H9 (cell line): ENCODE data around the gene TMPRSS3. TPM values are rescaled to one million over a fixed set of nuclear protein-coding genes. Genes with fewer than 3 reads are reported as not detected.

Experiments
- DNase-seq: peaks from one replicate; pipeline ENCODE4 v3.0.0-alpha.2; 2017
- H2AFZ ChIP-seq: one replicate; pipeline ENCODE4 v1.6.1; 2013; ENCODE audit warnings: mild to moderate bottlenecking, low read length, control low read depth, moderate library complexity
- H2AK5ac ChIP-seq: 2 replicates; pipeline ENCODE4 v1.6.1; 2013; ENCODE audit warnings: low read length, control low read depth, mixed read lengths; ENCODE audit not compliant: insufficient read length
- H2BK120ac ChIP-seq: one replicate; pipeline ENCODE4 v1.6.1; 2013; ENCODE audit warnings: low read depth, mild to moderate bottlenecking, low read length, control low read depth, inconsistent platforms; ENCODE audit not compliant: poor library complexity, severe bottlenecking
- H2BK12ac ChIP-seq: 2 replicates; pipeline ENCODE4 v1.6.1; 2013; ENCODE audit warnings: low read length, control low read depth, mixed read lengths, low read depth; ENCODE audit not compliant: insufficient read length
- H2BK15ac ChIP-seq: 2 replicates; pipeline ENCODE4 v1.6.1; 2013; ENCODE audit warnings: low read depth, low read length, control low read depth
- H2BK20ac ChIP-seq: one replicate; pipeline ENCODE4 v1.6.1; 2013; ENCODE audit warnings: low read depth, mild to moderate bottlenecking, low read length, control low read depth, inconsistent platforms; ENCODE audit not compliant: poor library complexity, severe bottlenecking
- H2BK5ac ChIP-seq: 2 replicates; pipeline ENCODE4 v1.6.1; 2013; ENCODE audit warnings: low read length, control low read depth, mixed read lengths; ENCODE audit not compliant: insufficient read length
- H3K14ac ChIP-seq: 2 replicates; pipeline ENCODE4 v1.6.1; 2013; ENCODE audit warnings: low read length, control low read depth; ENCODE audit not compliant: insufficient read depth
- H3K18ac ChIP-seq: 2 replicates; pipeline ENCODE4 v1.6.1; 2013; ENCODE audit warnings: low read depth, mild to moderate bottlenecking, mixed read lengths, low read length, control low read depth; ENCODE audit not compliant: insufficient read length
- H3K23ac ChIP-seq: 2 replicates; pipeline ENCODE4 v1.6.1; 2013; ENCODE audit warnings: low read length, control low read depth, mixed read lengths, low read depth; ENCODE audit not compliant: insufficient read length
- H3K23me2 ChIP-seq: 2 replicates; pipeline ENCODE4 v1.6.1; 2013; ENCODE audit warnings: low read depth, mild to moderate bottlenecking, mixed read lengths, low read length, control low read depth; ENCODE audit not compliant: insufficient read length, poor library complexity, severe bottlenecking
- H3K27ac ChIP-seq: 2 replicates; pipeline ENCODE4 v1.5.1; 2013; ENCODE audit warnings: low read length, control low read depth, mixed read lengths, low read depth; ENCODE audit not compliant: insufficient read length
- H3K27me3 ChIP-seq: 2 replicates; pipeline ENCODE4 v1.6.1; 2013; ENCODE audit warnings: low read length, control low read depth, inconsistent platforms; ENCODE audit not compliant: insufficient read depth
- H3K4ac ChIP-seq: 2 replicates; pipeline ENCODE4 v1.6.1; 2013; ENCODE audit warnings: low read depth, mild to moderate bottlenecking, control low read depth, inconsistent platforms, low read length, moderate library complexity
- H3K4me1 ChIP-seq: 2 replicates; pipeline ENCODE4 v1.6.1; 2013; ENCODE audit warnings: low read length, control low read depth, inconsistent platforms; ENCODE audit not compliant: insufficient read depth
- H3K4me2 ChIP-seq: 2 replicates; pipeline ENCODE4 v1.6.1; 2013; ENCODE audit warnings: low read length, control low read depth, mixed read lengths; ENCODE audit not compliant: insufficient read length, insufficient read depth
- H3K56ac ChIP-seq: 2 replicates; pipeline ENCODE4 v1.6.1; 2013; ENCODE audit warnings: low read depth, mild to moderate bottlenecking, mixed read lengths, low read length, control low read depth; ENCODE audit not compliant: insufficient read length
- H3K79me1 ChIP-seq: 2 replicates; pipeline ENCODE4 v1.6.1; 2013; ENCODE audit warnings: low read depth, mild to moderate bottlenecking, moderate library complexity, low read length, control low read depth, inconsistent platforms; ENCODE audit not compliant: insufficient read depth, poor library complexity, severe bottlenecking
- H3K79me2 ChIP-seq: 2 replicates; pipeline ENCODE4 v1.6.1; 2013; ENCODE audit warnings: low read length, control low read depth, inconsistent platforms; ENCODE audit not compliant: insufficient read depth
- H3K9ac ChIP-seq: 2 replicates; pipeline ENCODE4 v1.6.1; 2013; ENCODE audit warnings: low read length, control low read depth, mixed read lengths; ENCODE audit not compliant: insufficient read length; ENCODE audit errors: extremely low read depth
- H3K9me3 ChIP-seq: one replicate; pipeline ENCODE4 v1.6.1; 2013; ENCODE audit warnings: low read depth, low read length, inconsistent platforms; ENCODE audit not compliant: control insufficient read depth
- H3T11ph ChIP-seq: one replicate; pipeline ENCODE4 v1.6.1; 2013; ENCODE audit warnings: mild to moderate bottlenecking, low read length, control low read depth, inconsistent platforms
- H4K20me1 ChIP-seq: one replicate; pipeline ENCODE4 v1.6.1; 2013; ENCODE audit not compliant: control insufficient read depth, insufficient read length, insufficient read depth
- H4K5ac ChIP-seq: 2 replicates; pipeline ENCODE4 v1.6.1; 2013; ENCODE audit warnings: low read depth, mild to moderate bottlenecking, mixed read lengths, low read length, control low read depth; ENCODE audit not compliant: insufficient read length
- H4K8ac ChIP-seq: replicated peaks from 2 replicates; pipeline ENCODE4 v1.6.1; 2013; ENCODE audit warnings: low read length, control low read depth, mixed read lengths, low read depth; ENCODE audit not compliant: insufficient read length
- H4K91ac ChIP-seq: 2 replicates; pipeline ENCODE4 v1.6.1; 2013; ENCODE audit warnings: low read depth, mild to moderate bottlenecking, moderate library complexity, mixed read lengths, low read length, control low read depth; ENCODE audit not compliant: insufficient read length
- H3K27ac Mint-ChIP-seq, 3 experiments: 2 replicates in 2 of 3; 3 replicates in 1 of 3; pipeline ENCODE4 v1.8.0; 2020 to 2021; ENCODE audit warnings: mixed read lengths in 3 of 3, mild to moderate bottlenecking in 1 of 3, moderate library complexity in 1 of 3
- H3K27me3 Mint-ChIP-seq: 2 replicates; pipeline ENCODE4 v1.8.0; 2021; ENCODE audit warnings: low read depth, mild to moderate bottlenecking, moderate library complexity, mixed read lengths
- H3K36me3 Mint-ChIP-seq, 3 experiments: 2 replicates in 2 of 3; 3 replicates in 1 of 3; pipeline ENCODE4 v1.8.0; 2020 to 2021; ENCODE audit warnings: low read depth in 3 of 3, mixed read lengths in 3 of 3; ENCODE audit not compliant: insufficient read depth in 1 of 3
- H3K4me1 Mint-ChIP-seq, 2 experiments: 2 replicates each; pipeline ENCODE4 v1.8.0; 2020; ENCODE audit warnings: mixed read lengths in 2 of 2
- H3K4me3 Mint-ChIP-seq, 2 experiments: 2 replicates in 1 of 2; 3 replicates in 1 of 2; pipeline ENCODE4 v1.8.0; 2020 to 2021; ENCODE audit warnings: mild to moderate bottlenecking in 2 of 2, mixed read lengths in 2 of 2, moderate library complexity in 1 of 2
- H3K9me3 Mint-ChIP-seq, 2 experiments: 2 replicates in 1 of 2; 3 replicates in 1 of 2; pipeline ENCODE4 v1.8.0; 2020; ENCODE audit warnings: mild to moderate bottlenecking in 2 of 2, mixed read lengths in 2 of 2, moderate library complexity in 1 of 2
- CTCF ChIP-seq: fragments of 200-600 bp; sonication (generic); conservative IDR thresholded peaks from 3 replicates; pipeline ENCODE4 v1.8.0; 2021; ENCODE audit warnings: antibody characterized with exemption, mild to moderate bottlenecking
- WGBS: extraction: QIAGEN DNeasy Blood & Tissue Kit; methylation state at CpG from one replicate; pipeline ENCODE4 v1.1.7; 2013; ENCODE audit warnings: missing lambda C conversion rate, low lambda C conversion rate, mixed read lengths; ENCODE audit not compliant: insufficient read length; ENCODE audit errors: extremely low coverage; 5-methylcytosine and 5-hydroxymethylcytosine counted together
- total RNA-seq: library from RNA; stranded (reverse); gene quantifications from 2 replicates; pipeline ENCODE4 v1.2.1, GENCODE V29; 2021

TMPRSS3 gene
- total RNA-seq, 1 experiment from 2014 or later, result 0.31 TPM

GRCh38 chr21:42346866-42347600 is 48.8 kb downstream of the TMPRSS3 start:
- no peak overlapping the region for H2AFZ ChIP-seq
- H3K9me3 ChIP-seq, result no peaks in the 10 kb centered on the region
- no peak overlapping the region for H2BK5ac ChIP-seq
- no peak overlapping the region for H4K8ac ChIP-seq
- Mint-ChIP-seq H3K9me3 (no peaks in the 10 kb centered on the region; a peak in 1 of 5 replicates), H3K27ac (no peak overlapping the region), H3K36me3 (no peaks in the 10 kb centered on the region), H3K4me1 (peaks cover 0 to 3% of the 10 kb centered on the region in 2 experiments; a peak in 1 of 4 replicates), H3K27me3 (peaks cover 4% of the 10 kb centered on the region), H3K4me3 (no peak overlapping the region)
- no peak overlapping the region for H3T11ph ChIP-seq
- H4K5ac ChIP-seq, result no peak overlapping the region
- no peak overlapping the region for H2BK12ac ChIP-seq
- no peak overlapping the region for H3K9ac ChIP-seq
- no peak overlapping the region for H2BK120ac ChIP-seq
- H3K56ac ChIP-seq, result no peak overlapping the region
- H3K4me1 ChIP-seq, result 0 out of 2 replicates have a peak, but pooled peaks cover 1% of the 10 kb centered on the region
- H3K23me2 ChIP-seq, result no peaks in the 10 kb centered on the region
- no peak for DNase-seq
- no peak overlapping the region for H4K91ac ChIP-seq
- H3K4me2 ChIP-seq, result no peak overlapping the region
- no peaks in the 10 kb centered on the region for H4K20me1 ChIP-seq
- no peak overlapping the region for H3K27ac ChIP-seq
- no peak overlapping the region for H3K18ac ChIP-seq
- no peak overlapping the region for H2AK5ac ChIP-seq
- no peaks in the 10 kb centered on the region for H3K27me3 ChIP-seq
- no peak overlapping the region for H3K23ac ChIP-seq
- no peaks in the 10 kb centered on the region for H3K79me1 ChIP-seq
- H2BK15ac ChIP-seq, result no peak overlapping the region
- no peak overlapping the region for H3K14ac ChIP-seq
- no peak for TF ChIP-seq CTCF
- H2BK20ac ChIP-seq, result no peak overlapping the region
- no peak overlapping the region for H3K4ac ChIP-seq
- no CpG with 5 or more reads among the region's 30 CpGs for WGBS
- H3K79me2 ChIP-seq, result no peaks in the 10 kb centered on the region
